ENCODE results near the gene ALOX12.
A peak's percentile ranks its signal among the peaks of the same experiment; 100 is the strongest.

Gene ALOX12

GRCh38 chr17:7001318-7001961, 5.6 kb downstream of the ALOX12 start:
- Histone ChIP-seq H3K27me3 (ENCODE audit: control insufficient read depth in 1 of 2, insufficient read depth in 2 of 2, low read length in 2 of 2) (no peaks in the 10 kb centered on the region), H3K27ac (ENCODE audit: low read length) (no peak overlapping the region), H3K4me1 (ENCODE audit: control insufficient read depth, insufficient read depth, low read length) (no peaks in the 10 kb centered on the region), H3K9ac (ENCODE audit: low read length in 2 of 2) (no peak overlapping the region), H3K9me3 (ENCODE audit: control insufficient read depth in 2 of 2, low read length in 2 of 2) (no peaks in the 10 kb centered on the region), H3K4me3 (ENCODE audit: low read length in 2 of 2) (no peak overlapping the region), H3K36me3 (ENCODE audit: control insufficient read depth in 2 of 2, insufficient read depth in 2 of 2, low read length in 2 of 2) (peaks cover 24 to 29% of the 10 kb centered on the region in 2 donors)

GRCh38 chr17:7002288-7003047, 6.6 kb downstream of the ALOX12 start:
- H3K27me3 ChIP-seq (ENCODE audit: control insufficient read depth in 1 of 2, insufficient read depth in 2 of 2, low read length in 2 of 2): no peaks in the 10 kb centered on the region
- peaks cover 24 to 29% of the 10 kb centered on the region in 2 donors for H3K36me3 ChIP-seq (ENCODE audit: control insufficient read depth in 2 of 2, insufficient read depth in 2 of 2, low read length in 2 of 2)
- H3K4me3 ChIP-seq (ENCODE audit: low read length in 2 of 2): no peak overlapping the region
- no peak overlapping the region for H3K9ac ChIP-seq (ENCODE audit: low read length in 2 of 2)
- H3K4me1 ChIP-seq (ENCODE audit: control insufficient read depth, insufficient read depth, low read length): no peaks in the 10 kb centered on the region
- no peak overlapping the region for H3K27ac ChIP-seq (ENCODE audit: low read length)
- H3K9me3 ChIP-seq (ENCODE audit: control insufficient read depth in 2 of 2, low read length in 2 of 2): no peaks in the 10 kb centered on the region

- Histone ChIP-seq H3K9me3 (ENCODE audit: control insufficient read depth in 2 of 2, low read length in 2 of 2) (no peaks in the 10 kb centered on the region), H3K9ac (ENCODE audit: low read length in 2 of 2) (no peak overlapping the region), H3K27me3 (ENCODE audit: control insufficient read depth in 1 of 2, insufficient read depth in 2 of 2, low read length in 2 of 2) (no peaks in the 10 kb centered on the region), H3K27ac (ENCODE audit: low read length) (no peak overlapping the region), H3K4me3 (ENCODE audit: low read length in 2 of 2) (no peak overlapping the region), H3K36me3 (ENCODE audit: control insufficient read depth in 2 of 2, insufficient read depth in 2 of 2, low read length in 2 of 2) (peaks cover 22 to 27% of the 10 kb centered on the region in 2 donors), H3K4me1 (ENCODE audit: control insufficient read depth, insufficient read depth, low read length) (no peaks in the 10 kb centered on the region)
Measured at GRCh38 chr17:7003745-7004144, 7.9 kb downstream of the ALOX12 start.

- no peak overlapping the region for H3K9ac ChIP-seq (ENCODE audit: low read length in 2 of 2)
- H3K27me3 ChIP-seq (ENCODE audit: control insufficient read depth in 1 of 2, insufficient read depth in 2 of 2, low read length in 2 of 2): no peaks in the 10 kb centered on the region
- peaks cover 19 to 22% of the 10 kb centered on the region in 2 donors for H3K36me3 ChIP-seq (ENCODE audit: control insufficient read depth in 2 of 2, insufficient read depth in 2 of 2, low read length in 2 of 2)
- H3K9me3 ChIP-seq (ENCODE audit: control insufficient read depth in 2 of 2, low read length in 2 of 2): no peaks in the 10 kb centered on the region
- peaks cover 1% of the 10 kb centered on the region for H3K4me1 ChIP-seq (ENCODE audit: control insufficient read depth, insufficient read depth, low read length)
- no peak overlapping the region for H3K27ac ChIP-seq (ENCODE audit: low read length)
- H3K4me3 ChIP-seq (ENCODE audit: low read length in 2 of 2): no peak overlapping the region
Measured at GRCh38 chr17:7004398-7005253, 8.8 kb downstream of the ALOX12 start.

- Histone ChIP-seq H3K27ac (ENCODE audit: low read length) (no peak overlapping the region), H3K4me3 (ENCODE audit: low read length in 2 of 2) (no peak overlapping the region), H3K4me1 (ENCODE audit: control insufficient read depth, insufficient read depth, low read length) (peaks cover 10% of the 10 kb centered on the region), H3K36me3 (ENCODE audit: control insufficient read depth in 2 of 2, insufficient read depth in 2 of 2, low read length in 2 of 2) (peaks cover 15 to 17% of the 10 kb centered on the region in 2 donors), H3K9me3 (ENCODE audit: control insufficient read depth in 2 of 2, low read length in 2 of 2) (no peaks in the 10 kb centered on the region), H3K9ac (ENCODE audit: low read length in 2 of 2) (no peak overlapping the region), H3K27me3 (ENCODE audit: control insufficient read depth in 1 of 2, insufficient read depth in 2 of 2, low read length in 2 of 2) (no peaks in the 10 kb centered on the region)
Measured at GRCh38 chr17:7005716-7006115, 9.9 kb downstream of the ALOX12 start.

- no peak overlapping the region for H3K4me3 ChIP-seq (ENCODE audit: low read length in 2 of 2)
- H3K27me3 ChIP-seq (ENCODE audit: control insufficient read depth in 1 of 2, insufficient read depth in 2 of 2, low read length in 2 of 2): no peaks in the 10 kb centered on the region
- H3K9me3 ChIP-seq (ENCODE audit: control insufficient read depth in 2 of 2, low read length in 2 of 2): no peaks in the 10 kb centered on the region
- H3K4me1 ChIP-seq (ENCODE audit: control insufficient read depth, insufficient read depth, low read length): peaks cover 18% of the 10 kb centered on the region
- peaks cover 4 to 8% of the 10 kb centered on the region in 2 donors for H3K36me3 ChIP-seq (ENCODE audit: control insufficient read depth in 2 of 2, insufficient read depth in 2 of 2, low read length in 2 of 2)
- no peak overlapping the region for H3K27ac ChIP-seq (ENCODE audit: low read length)
- H3K9ac ChIP-seq (ENCODE audit: low read length in 2 of 2): no peak overlapping the region
Measured at GRCh38 chr17:7007143-7007542, 11.3 kb downstream of the ALOX12 start.

GRCh38 chr17:7010523-7010922, 14.7 kb downstream of the ALOX12 start:
- H3K9me3 ChIP-seq (ENCODE audit: control insufficient read depth in 2 of 2, low read length in 2 of 2): no peaks in the 10 kb centered on the region
- peak overlapping the region; percentile 82 to 98 for H3K4me3 ChIP-seq (ENCODE audit: low read length in 2 of 2)
- peaks cover 3 to 5% of the 10 kb centered on the region in 2 donors for H3K36me3 ChIP-seq (ENCODE audit: control insufficient read depth in 2 of 2, insufficient read depth in 2 of 2, low read length in 2 of 2)
- no peaks in the 10 kb centered on the region for H3K27me3 ChIP-seq (ENCODE audit: control insufficient read depth in 1 of 2, insufficient read depth in 2 of 2, low read length in 2 of 2)
- H3K27ac ChIP-seq (ENCODE audit: low read length): no peak overlapping the region
- H3K4me1 ChIP-seq (ENCODE audit: control insufficient read depth, insufficient read depth, low read length): peaks cover 39% of the 10 kb centered on the region
- H3K9ac ChIP-seq (ENCODE audit: low read length in 2 of 2): peak overlapping the region in 1 of 2 donors; percentile 22

GRCh38 chr17:7011415-7011814, 15.6 kb downstream of the ALOX12 start:
- Histone ChIP-seq H3K36me3 (ENCODE audit: control insufficient read depth in 2 of 2, insufficient read depth in 2 of 2, low read length in 2 of 2) (peaks cover 3 to 5% of the 10 kb centered on the region in 2 donors), H3K27me3 (ENCODE audit: control insufficient read depth in 1 of 2, insufficient read depth in 2 of 2, low read length in 2 of 2) (no peaks in the 10 kb centered on the region), H3K27ac (ENCODE audit: low read length) (no peak overlapping the region), H3K9ac (ENCODE audit: low read length in 2 of 2) (peak overlapping the region; percentile 89 to 93), H3K9me3 (ENCODE audit: control insufficient read depth in 2 of 2, low read length in 2 of 2) (no peaks in the 10 kb centered on the region), H3K4me1 (ENCODE audit: control insufficient read depth, insufficient read depth, low read length) (peaks cover 43% of the 10 kb centered on the region), H3K4me3 (ENCODE audit: low read length in 2 of 2) (peak overlapping the region; percentile 82 to 98)

- Histone ChIP-seq H3K9me3 (ENCODE audit: control insufficient read depth in 2 of 2, low read length in 2 of 2) (no peaks in the 10 kb centered on the region), H3K27ac (ENCODE audit: low read length) (peak overlapping the region; percentile 94), H3K36me3 (ENCODE audit: control insufficient read depth in 2 of 2, insufficient read depth in 2 of 2, low read length in 2 of 2) (peaks cover 6 to 8% of the 10 kb centered on the region in 2 donors), H3K27me3 (ENCODE audit: control insufficient read depth in 1 of 2, insufficient read depth in 2 of 2, low read length in 2 of 2) (no peaks in the 10 kb centered on the region), H3K4me3 (ENCODE audit: low read length in 2 of 2) (peak overlapping the region; percentile 82 to 98), H3K4me1 (ENCODE audit: control insufficient read depth, insufficient read depth, low read length) (peaks cover 48% of the 10 kb centered on the region), H3K9ac (ENCODE audit: low read length in 2 of 2) (peak overlapping the region; percentile 89 to 93)
Measured at GRCh38 chr17:7011942-7012254, 16.0 kb downstream of the ALOX12 start.

GRCh38 chr17:7014261-7014994, 18.6 kb downstream of the ALOX12 start:
- Histone ChIP-seq H3K36me3 (ENCODE audit: control insufficient read depth in 2 of 2, insufficient read depth in 2 of 2, low read length in 2 of 2) (peaks cover 8 to 11% of the 10 kb centered on the region in 2 donors), H3K4me1 (ENCODE audit: control insufficient read depth, insufficient read depth, low read length) (peaks cover 71% of the 10 kb centered on the region), H3K9me3 (ENCODE audit: control insufficient read depth in 2 of 2, low read length in 2 of 2) (no peaks in the 10 kb centered on the region), H3K4me3 (ENCODE audit: low read length in 2 of 2) (peak overlapping the region; percentile 82 to 98), H3K27ac (ENCODE audit: low read length) (peak overlapping the region; percentile 94), H3K9ac (ENCODE audit: low read length in 2 of 2) (peak overlapping the region; percentile 89 to 93), H3K27me3 (ENCODE audit: control insufficient read depth in 1 of 2, insufficient read depth in 2 of 2, low read length in 2 of 2) (no peaks in the 10 kb centered on the region)

Measured in stomach smooth muscle (tissue), 2 donors.